Sigmoid colon (tissue), 4 donors: ENCODE data around the gene SLC8A1.

Experiments used
- POLR2A ChIP-seq, 2 donors: fragments of 450-650 bp; IDR thresholded peaks; one replicate each; pipeline ENCODE4 v1.6.1; 2016; ENCODE audit warnings: antibody characterized with exemption in 2 of 2, mild to moderate bottlenecking in 2 of 2, moderate library complexity in 2 of 2
- POLR2AphosphoS5 ChIP-seq, 4 donors: sonication (generic); formaldehyde crosslinking; IDR thresholded peaks; one replicate each; pipeline ENCODE4 v1.6.1; 2017; ENCODE audit warnings: antibody characterized with exemption in 4 of 4
- TF ChIP-seq, protein P1 (sequence below), 4 experiments: fragments of 450-650 bp in 3 of 4; fragments of 200-600 bp in 1 of 4; IDR thresholded peaks; one replicate each; pipeline ENCODE4 v1.5.1; 2016 to 2019; ENCODE audit warnings: antibody characterized with exemption in 4 of 4, mild to moderate bottlenecking in 3 of 4, moderate library complexity in 2 of 4

DNA sequence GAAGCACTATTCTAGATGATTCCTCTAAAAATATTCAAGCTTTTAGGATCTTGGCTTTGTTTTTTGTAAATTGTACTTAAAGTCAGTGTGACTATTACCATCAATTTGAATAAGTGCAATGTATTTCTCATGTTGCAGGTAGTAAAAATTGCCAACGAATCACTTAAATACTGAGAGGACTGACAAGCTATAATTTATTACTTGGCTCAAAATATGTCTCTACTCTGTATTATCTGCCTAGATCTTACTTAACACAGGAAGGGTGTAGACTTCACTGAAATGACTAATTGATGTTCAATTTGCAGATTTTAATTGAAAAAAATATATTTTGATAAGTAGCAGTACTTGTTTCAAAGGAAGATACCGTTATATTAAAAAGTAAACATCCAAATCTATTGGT is 202.3 kb downstream of the SLC8A1 start:
- TF ChIP-seq, protein P1, sequence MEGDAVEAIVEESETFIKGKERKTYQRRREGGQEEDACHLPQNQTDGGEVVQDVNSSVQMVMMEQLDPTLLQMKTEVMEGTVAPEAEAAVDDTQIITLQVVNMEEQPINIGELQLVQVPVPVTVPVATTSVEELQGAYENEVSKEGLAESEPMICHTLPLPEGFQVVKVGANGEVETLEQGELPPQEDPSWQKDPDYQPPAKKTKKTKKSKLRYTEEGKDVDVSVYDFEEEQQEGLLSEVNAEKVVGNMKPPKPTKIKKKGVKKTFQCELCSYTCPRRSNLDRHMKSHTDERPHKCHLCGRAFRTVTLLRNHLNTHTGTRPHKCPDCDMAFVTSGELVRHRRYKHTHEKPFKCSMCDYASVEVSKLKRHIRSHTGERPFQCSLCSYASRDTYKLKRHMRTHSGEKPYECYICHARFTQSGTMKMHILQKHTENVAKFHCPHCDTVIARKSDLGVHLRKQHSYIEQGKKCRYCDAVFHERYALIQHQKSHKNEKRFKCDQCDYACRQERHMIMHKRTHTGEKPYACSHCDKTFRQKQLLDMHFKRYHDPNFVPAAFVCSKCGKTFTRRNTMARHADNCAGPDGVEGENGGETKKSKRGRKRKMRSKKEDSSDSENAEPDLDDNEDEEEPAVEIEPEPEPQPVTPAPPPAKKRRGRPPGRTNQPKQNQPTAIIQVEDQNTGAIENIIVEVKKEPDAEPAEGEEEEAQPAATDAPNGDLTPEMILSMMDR (IDR thresholded peaks at IDR 0.05), result no peak
- TF ChIP-seq POLR2A (IDR thresholded peaks at IDR 0.05) (no peak), POLR2AphosphoS5 (IDR thresholded peaks at IDR 0.05) (no peak)
